ENCODE data around the gene GAPT.
"Not testable (repeated sequence)": the region's sequence is repeated elsewhere in the genome, so short reads cannot be mapped to it uniquely, and the experiment has no call there.

The GAPT gene

DNA sequence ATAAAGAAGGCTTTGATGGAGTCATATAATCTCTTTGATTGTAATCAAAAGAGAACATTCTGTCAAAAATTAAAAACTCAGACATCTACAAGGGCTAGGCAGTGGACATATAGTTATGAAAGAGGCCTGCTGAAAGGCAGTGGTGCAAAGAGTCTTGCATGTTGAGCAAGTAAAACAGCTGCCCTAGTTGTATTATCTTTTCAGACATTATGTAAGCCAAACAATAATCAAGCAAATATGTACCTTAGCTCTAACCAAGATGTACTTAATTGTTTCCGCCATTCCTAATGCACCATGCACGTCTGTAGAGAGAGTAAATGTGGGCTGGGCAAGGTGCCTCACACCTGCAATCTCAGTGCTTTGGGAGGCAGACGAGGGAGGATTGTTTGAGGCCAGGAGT lies 14.3 kb downstream of the GAPT start:
- H3K4me1 Mint-ChIP-seq (ENCODE audit: low read depth): no peaks in the 10 kb centered on the region
- no peak overlapping the region for H3K27ac Mint-ChIP-seq
- no peaks in the 10 kb centered on the region for H3K36me3 Mint-ChIP-seq (ENCODE audit: low read depth)
- H3K9me3 Mint-ChIP-seq: no peaks in the 10 kb centered on the region
- H3K4me3 Mint-ChIP-seq: no peak overlapping the region
- peaks cover 11% of the 10 kb centered on the region for H3K27me3 Mint-ChIP-seq (ENCODE audit: low read depth)

DNA sequence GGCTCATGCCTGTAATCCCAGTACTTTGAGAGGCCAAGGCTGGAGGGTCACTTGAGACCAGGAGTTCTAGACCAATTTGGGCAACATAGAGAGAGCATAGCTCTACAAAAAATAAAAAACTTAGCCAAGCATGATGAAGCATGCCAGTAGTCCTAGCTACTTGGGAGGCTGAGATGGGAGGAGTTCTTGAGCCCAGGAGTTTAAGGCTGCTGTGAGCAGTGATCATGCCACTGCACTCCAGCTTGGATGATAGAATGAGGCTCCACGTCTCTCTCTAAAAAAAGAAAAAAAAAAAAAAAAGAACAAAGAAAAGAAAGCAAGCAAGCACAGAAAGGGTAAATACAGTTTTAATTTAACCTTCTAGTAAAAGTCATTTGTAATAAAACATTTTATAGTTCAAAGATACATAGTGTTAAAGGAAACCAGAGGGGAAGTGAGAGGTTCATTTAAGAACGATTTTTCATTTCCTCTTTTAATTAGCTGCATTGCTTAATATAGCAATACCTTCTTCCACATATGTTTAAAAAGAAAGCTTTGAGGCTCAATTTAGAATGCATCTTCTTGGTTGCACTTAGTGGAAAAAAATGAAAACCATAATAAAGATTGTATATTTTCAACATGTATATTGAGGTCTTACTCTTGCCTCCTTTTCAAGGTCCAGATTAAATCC lies 14.9 kb downstream of the GAPT start:
- H3K9me3 Mint-ChIP-seq: no peaks in the 10 kb centered on the region
- no peaks in the 10 kb centered on the region for H3K4me1 Mint-ChIP-seq (ENCODE audit: low read depth)
- H3K36me3 Mint-ChIP-seq (ENCODE audit: low read depth): no peaks in the 10 kb centered on the region
- no peak overlapping the region for H3K27ac Mint-ChIP-seq
- H3K4me3 Mint-ChIP-seq: no peak overlapping the region
- H3K27me3 Mint-ChIP-seq (ENCODE audit: low read depth): peaks cover 11% of the 10 kb centered on the region

DNA sequence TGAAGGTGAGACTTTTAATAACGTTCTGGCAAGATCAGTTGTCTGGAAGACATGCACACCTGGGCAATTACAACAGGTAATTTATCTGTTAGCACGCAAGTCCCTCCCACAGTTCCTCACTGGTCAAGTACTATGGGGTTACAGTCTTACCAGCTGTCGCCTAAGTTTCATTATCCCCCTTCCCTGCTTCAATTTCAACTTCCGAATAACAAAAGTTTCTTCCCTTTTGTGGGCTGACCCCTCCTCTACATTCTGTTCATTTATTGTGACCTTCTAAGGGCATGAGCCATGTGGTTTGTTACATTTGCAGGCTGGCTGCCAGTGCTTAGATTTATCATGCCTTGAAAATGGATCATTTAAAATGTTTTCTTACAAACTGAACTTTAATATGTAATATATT lies 16.5 kb downstream of the GAPT start:
- Mint-ChIP-seq H3K4me1 (ENCODE audit: low read depth) (no peaks in the 10 kb centered on the region), H3K9me3 (no peaks in the 10 kb centered on the region), H3K36me3 (ENCODE audit: low read depth) (no peaks in the 10 kb centered on the region), H3K27ac (no peak overlapping the region), H3K4me3 (no peak overlapping the region), H3K27me3 (ENCODE audit: low read depth) (peaks cover 10% of the 10 kb centered on the region)

DNA sequence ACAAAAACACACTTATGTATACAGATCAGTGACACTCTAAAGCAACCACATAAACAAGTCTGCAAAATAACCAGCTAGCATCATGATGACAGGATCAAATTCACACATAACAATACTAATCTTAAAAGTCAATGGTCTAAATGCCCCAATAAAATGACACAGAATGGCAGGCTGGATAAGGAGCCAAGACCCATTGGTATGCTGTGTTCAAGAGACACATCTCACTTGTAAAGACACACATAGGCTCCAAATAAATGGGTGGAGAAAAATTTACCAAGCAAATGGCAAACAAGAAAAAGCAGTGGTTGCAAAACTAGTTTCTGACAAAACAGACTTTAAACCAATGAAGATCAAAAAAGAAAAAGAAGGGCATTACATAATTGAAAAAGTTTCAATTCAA lies 26.0 kb downstream of the GAPT start:
- Mint-ChIP-seq H3K36me3 (ENCODE audit: low read depth) (no peaks in the 10 kb centered on the region), H3K9me3 (peaks cover 21% of the 10 kb centered on the region), H3K4me3 (no peak overlapping the region), H3K4me1 (ENCODE audit: low read depth) (no peaks in the 10 kb centered on the region), H3K27me3 (ENCODE audit: low read depth) (peaks cover 6% of the 10 kb centered on the region), H3K27ac (no peak overlapping the region)

DNA sequence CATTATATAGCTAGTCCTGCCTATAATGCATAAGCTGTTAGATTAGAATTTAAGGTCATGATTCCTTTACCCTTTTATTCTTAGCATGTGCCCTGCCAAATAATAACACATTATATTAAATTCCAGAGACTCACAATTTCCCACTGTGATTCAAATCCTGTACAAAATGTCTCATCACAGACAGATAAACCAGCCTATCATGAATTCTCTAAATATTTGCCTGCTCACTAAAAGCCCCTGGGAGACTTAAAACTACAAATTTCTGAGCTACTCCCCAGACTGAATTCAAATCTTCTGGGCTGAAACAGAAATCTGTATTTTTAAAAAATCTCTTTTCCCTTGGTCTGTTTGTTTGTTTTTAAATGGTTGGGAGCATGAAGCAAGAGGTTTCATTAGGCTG lies 32.7 kb downstream of the GAPT start:
- Mint-ChIP-seq H3K27ac (no peak overlapping the region), H3K27me3 (ENCODE audit: low read depth) (no peaks in the 10 kb centered on the region), H3K9me3 (no peaks in the 10 kb centered on the region), H3K4me3 (no peak overlapping the region), H3K36me3 (ENCODE audit: low read depth) (no peaks in the 10 kb centered on the region), H3K4me1 (ENCODE audit: low read depth) (no peaks in the 10 kb centered on the region)

DNA sequence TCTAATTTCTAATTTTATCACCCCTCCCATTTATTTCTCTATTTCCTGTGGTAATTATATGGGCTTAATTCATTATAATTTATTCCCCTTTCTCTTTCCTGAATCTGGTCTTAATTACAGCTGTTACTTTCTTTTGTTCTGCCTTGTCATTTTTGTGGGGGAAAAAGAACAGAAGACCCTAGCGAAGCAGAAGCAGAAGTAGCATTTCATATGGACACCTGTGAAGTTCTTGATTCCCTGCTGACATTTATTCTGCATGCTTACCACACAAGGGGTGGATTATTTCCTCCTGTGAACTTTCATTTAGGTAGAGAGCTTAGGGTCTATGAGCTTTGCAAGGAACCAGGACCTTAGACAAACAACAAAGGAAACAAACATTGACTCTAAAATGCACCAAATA lies 33.3 kb downstream of the GAPT start:
- no peak overlapping the region for H3K27ac Mint-ChIP-seq
- H3K36me3 Mint-ChIP-seq (ENCODE audit: low read depth): no peaks in the 10 kb centered on the region
- H3K4me3 Mint-ChIP-seq: no peak overlapping the region
- H3K9me3 Mint-ChIP-seq: no peaks in the 10 kb centered on the region
- no peaks in the 10 kb centered on the region for H3K4me1 Mint-ChIP-seq (ENCODE audit: low read depth)
- no peaks in the 10 kb centered on the region for H3K27me3 Mint-ChIP-seq (ENCODE audit: low read depth)

DNA sequence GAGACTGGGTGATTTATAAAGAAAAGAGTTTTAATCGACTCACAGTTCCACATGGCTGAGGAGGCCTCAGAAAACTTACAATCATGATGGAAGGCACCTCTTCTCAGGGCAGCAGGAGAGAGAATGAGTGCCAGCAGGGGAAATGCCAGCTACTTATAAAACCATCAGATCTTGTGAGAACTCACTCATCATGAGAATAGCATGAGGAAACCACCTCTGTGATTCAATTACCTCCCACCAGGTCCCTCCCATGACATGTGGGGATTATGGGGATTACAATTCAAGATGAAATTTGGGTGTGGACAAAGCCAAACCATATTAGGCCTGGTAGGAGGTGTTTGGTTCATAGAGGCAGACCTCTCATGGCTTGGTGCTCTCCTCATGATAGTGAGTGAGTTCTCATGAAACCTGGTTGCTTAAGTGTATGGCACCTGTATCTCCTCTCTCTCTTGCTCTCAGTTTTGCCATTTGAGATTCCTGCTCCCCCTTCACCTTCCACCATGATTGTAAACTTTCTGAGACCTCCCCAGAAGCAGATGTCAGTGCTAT lies 39.8 kb downstream of the GAPT start:
- no peaks in the 10 kb centered on the region for H3K36me3 Mint-ChIP-seq (ENCODE audit: low read depth)
- no peaks in the 10 kb centered on the region for H3K4me1 Mint-ChIP-seq (ENCODE audit: low read depth)
- no peaks in the 10 kb centered on the region for H3K27me3 Mint-ChIP-seq (ENCODE audit: low read depth)
- H3K9me3 Mint-ChIP-seq: no peaks in the 10 kb centered on the region
- H3K4me3 Mint-ChIP-seq: no peak overlapping the region
- no peak overlapping the region for H3K27ac Mint-ChIP-seq

DNA sequence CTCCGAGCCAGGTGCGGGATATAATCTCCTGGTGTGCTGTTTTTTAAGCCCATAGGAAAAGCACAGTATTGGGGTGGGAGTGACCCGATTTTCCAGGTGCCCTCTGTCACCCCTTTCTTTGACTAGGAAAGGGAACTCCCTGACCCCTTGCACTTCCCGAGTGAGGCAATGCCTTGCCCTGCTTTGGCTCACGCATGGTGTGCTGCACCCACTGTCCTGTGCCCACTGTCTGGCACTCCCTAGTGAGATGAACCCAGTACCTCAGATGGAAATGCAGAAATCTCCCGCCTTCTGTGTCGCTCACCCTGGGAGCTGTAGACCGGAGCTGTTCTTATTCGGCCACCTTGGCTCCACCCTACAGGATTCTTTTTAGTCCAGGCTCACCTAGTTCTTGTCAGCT lies 50.7 kb downstream of the GAPT start:
- H3K9me3 Mint-ChIP-seq; H3K36me3 Mint-ChIP-seq (ENCODE audit: low read depth); H3K4me1 Mint-ChIP-seq (ENCODE audit: low read depth); H3K27ac Mint-ChIP-seq; H3K27me3 Mint-ChIP-seq (ENCODE audit: low read depth); H3K4me3 Mint-ChIP-seq: not testable (repeated sequence)

DNA sequence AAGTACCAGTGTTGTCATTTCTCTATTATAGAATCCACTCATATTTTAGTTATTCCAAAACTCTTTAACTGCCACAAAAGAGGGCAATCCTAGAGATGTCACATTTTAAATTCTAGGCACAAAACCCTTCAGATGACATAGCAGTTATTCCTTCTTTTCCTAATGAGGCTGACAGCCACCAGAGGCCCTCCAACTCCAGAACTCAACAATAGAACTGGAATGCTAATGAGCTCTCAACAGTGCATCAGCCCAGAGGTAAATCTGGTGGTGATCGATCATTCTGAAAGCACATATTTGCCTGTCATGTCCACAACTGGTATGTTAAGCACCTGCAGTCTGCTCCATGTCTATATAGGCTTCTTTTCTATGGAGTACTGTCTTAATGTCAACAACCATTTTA lies 51.5 kb downstream of the GAPT start:
- Mint-ChIP-seq H3K4me1 (ENCODE audit: low read depth) (no peaks in the 10 kb centered on the region), H3K4me3 (no peak overlapping the region), H3K36me3 (ENCODE audit: low read depth) (no peaks in the 10 kb centered on the region), H3K27ac (no peak overlapping the region), H3K27me3 (ENCODE audit: low read depth) (no peaks in the 10 kb centered on the region), H3K9me3 (no peaks in the 10 kb centered on the region)

DNA sequence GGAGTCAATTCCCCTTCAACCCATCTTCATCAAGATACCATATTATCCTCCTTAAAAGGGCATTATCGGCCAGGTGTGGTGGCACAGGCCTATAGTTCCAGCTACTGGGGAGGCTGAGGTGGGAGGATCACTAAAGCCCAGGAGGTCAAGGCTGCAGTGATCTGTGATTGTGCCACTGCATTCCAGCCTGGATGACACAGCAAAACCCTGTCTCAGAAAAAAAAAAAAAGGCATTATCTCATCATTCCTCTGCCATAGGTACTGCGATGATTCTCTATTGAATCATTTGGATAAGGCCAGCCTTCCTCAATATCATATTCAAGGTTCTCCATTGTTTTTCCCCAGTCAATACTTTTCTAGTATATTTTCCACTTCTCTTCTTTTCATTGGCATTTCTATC lies 52.5 kb downstream of the GAPT start:
- Mint-ChIP-seq H3K36me3 (ENCODE audit: low read depth) (no peaks in the 10 kb centered on the region), H3K9me3 (no peaks in the 10 kb centered on the region), H3K4me1 (ENCODE audit: low read depth) (no peaks in the 10 kb centered on the region), H3K27ac (no peak overlapping the region), H3K27me3 (ENCODE audit: low read depth) (no peaks in the 10 kb centered on the region), H3K4me3 (no peak overlapping the region)

DNA sequence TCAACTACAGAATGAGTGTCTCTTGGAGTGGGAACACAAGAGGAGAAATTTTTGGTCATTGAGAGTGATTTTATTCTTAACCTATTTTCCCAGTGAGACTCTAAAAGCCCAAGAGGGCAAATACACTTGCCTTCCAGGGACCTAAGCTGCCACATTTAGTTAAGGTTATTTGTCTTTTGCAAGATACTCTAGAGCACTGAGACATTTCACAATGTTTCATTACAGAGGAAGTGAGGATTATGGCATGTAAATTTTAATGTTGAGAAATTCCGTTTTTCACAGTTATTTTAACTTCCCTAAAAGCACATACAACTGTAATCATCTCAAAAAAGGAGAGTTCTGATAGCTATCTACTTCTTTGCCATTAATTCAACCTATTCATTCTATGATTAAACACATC lies 53.0 kb downstream of the GAPT start:
- H3K27ac Mint-ChIP-seq: no peak overlapping the region
- H3K27me3 Mint-ChIP-seq (ENCODE audit: low read depth): no peaks in the 10 kb centered on the region
- H3K9me3 Mint-ChIP-seq: no peaks in the 10 kb centered on the region
- no peaks in the 10 kb centered on the region for H3K36me3 Mint-ChIP-seq (ENCODE audit: low read depth)
- no peak overlapping the region for H3K4me3 Mint-ChIP-seq
- no peaks in the 10 kb centered on the region for H3K4me1 Mint-ChIP-seq (ENCODE audit: low read depth)

DNA sequence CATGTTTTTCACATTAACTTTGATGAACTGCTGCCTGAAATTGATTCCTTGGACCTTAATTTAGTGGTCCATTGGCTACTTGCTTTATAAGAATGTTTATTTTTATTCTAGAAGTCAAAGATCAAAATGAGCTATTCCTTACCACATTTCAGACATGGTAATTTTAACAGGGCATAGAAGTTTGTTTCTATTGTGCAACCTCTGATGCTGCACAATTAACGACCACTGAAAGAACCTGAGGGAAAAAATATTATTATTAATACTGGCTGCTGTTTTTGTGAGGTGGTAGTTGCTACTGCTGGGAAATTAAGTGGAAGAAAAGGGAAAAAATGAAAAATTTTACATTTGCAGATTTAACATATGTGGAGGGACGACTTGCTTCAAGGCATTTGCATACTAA lies 53.7 kb downstream of the GAPT start:
- Mint-ChIP-seq H3K9me3 (no peaks in the 10 kb centered on the region), H3K4me1 (ENCODE audit: low read depth) (no peaks in the 10 kb centered on the region), H3K36me3 (ENCODE audit: low read depth) (no peaks in the 10 kb centered on the region), H3K4me3 (no peak overlapping the region), H3K27ac (no peak overlapping the region), H3K27me3 (ENCODE audit: low read depth) (no peaks in the 10 kb centered on the region)

DNA sequence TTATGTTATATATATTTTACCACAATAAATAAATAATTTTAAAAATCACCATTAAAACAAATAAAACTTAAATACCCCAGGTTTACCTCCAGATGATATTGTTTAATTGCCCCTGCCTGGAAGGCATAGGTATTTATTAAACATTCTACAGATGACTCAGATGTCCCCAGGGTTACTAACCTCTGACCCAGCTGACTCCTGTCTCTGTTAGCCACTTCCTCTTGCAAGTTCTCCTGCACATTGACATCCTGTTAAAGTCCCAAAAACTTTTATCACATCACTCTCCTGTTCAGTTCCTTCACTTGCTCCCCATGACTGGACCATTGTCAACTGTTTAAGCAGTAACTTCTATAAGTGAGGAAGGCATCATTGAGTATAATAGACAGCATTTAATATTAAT lies 54.7 kb downstream of the GAPT start:
- no peak overlapping the region for H3K4me3 Mint-ChIP-seq
- H3K36me3 Mint-ChIP-seq (ENCODE audit: low read depth): no peaks in the 10 kb centered on the region
- H3K27me3 Mint-ChIP-seq (ENCODE audit: low read depth): no peaks in the 10 kb centered on the region
- no peaks in the 10 kb centered on the region for H3K9me3 Mint-ChIP-seq
- H3K27ac Mint-ChIP-seq: no peak overlapping the region
- H3K4me1 Mint-ChIP-seq (ENCODE audit: low read depth): no peaks in the 10 kb centered on the region
